KMS-11 (cell line): ENCODE data around the gene PTGIR.

Experiments used
- H2AFZ ChIP-seq: fragments of 200-600 bp; sonication (generic); 2 replicates; pipeline ENCODE4 v1.6.1; 2016; ENCODE audit warnings: antibody characterized with exemption, mixed run types, low read depth
- H3K27ac ChIP-seq: fragments of 200-600 bp; sonication (generic); 2 replicates; pipeline ENCODE4 v1.6.1; 2016; ENCODE audit warnings: mild to moderate bottlenecking, mixed run types
- H3K27me3 ChIP-seq: fragments of 200-600 bp; sonication (generic); 2 replicates; pipeline ENCODE4 v1.6.1; 2017; ENCODE audit warnings: mild to moderate bottlenecking, low read depth, mixed run types, moderate library complexity; ENCODE audit not compliant: insufficient read depth
- H3K36me3 ChIP-seq: fragments of 200-600 bp; sonication (generic); 2 replicates; pipeline ENCODE4 v1.6.1; 2017; ENCODE audit warnings: mild to moderate bottlenecking, mixed run types; ENCODE audit not compliant: insufficient read depth
- H3K4me1 ChIP-seq: fragments of 200-600 bp; sonication (generic); 2 replicates; pipeline ENCODE4 v1.6.1; 2016; ENCODE audit warnings: mild to moderate bottlenecking, low read depth, mixed run types; ENCODE audit not compliant: poor library complexity, severe bottlenecking
- H3K4me2 ChIP-seq: fragments of 200-600 bp; sonication (generic); 2 replicates; pipeline ENCODE4 v1.7.0; 2016; ENCODE audit warnings: mild to moderate bottlenecking, mixed run types
- H3K4me3 ChIP-seq: fragments of 200-600 bp; sonication (generic); IDR thresholded peaks from 2 replicates; pipeline ENCODE4 v1.6.1; 2017; ENCODE audit warnings: low read depth, low read length, mixed read lengths; ENCODE audit not compliant: insufficient read depth
- H3K79me2 ChIP-seq: fragments of 200-600 bp; sonication (generic); 2 replicates; pipeline ENCODE4 v1.6.1; 2016; ENCODE audit warnings: low read depth, mixed run types; ENCODE audit not compliant: insufficient read depth
- H3K9ac ChIP-seq: fragments of 200-600 bp; sonication (generic); 2 replicates; pipeline ENCODE4 v1.6.1; 2016; ENCODE audit warnings: mild to moderate bottlenecking, mixed run types
- H4K20me1 ChIP-seq: fragments of 200-600 bp; sonication (generic); 2 replicates; pipeline ENCODE4 v1.6.1; 2016; ENCODE audit warnings: mild to moderate bottlenecking, mixed run types; ENCODE audit not compliant: insufficient read depth
- CTCF ChIP-seq: fragments of 200-600 bp; sonication (generic); conservative IDR thresholded peaks from 2 replicates; pipeline ENCODE4 v1.6.1; 2017; ENCODE audit warnings: low read depth, mild to moderate bottlenecking, antibody characterized with exemption, low read length, moderate library complexity, mixed read lengths

The PTGIR gene

GRCh38 chr19:46599716-46600373 lies 25.0 kb downstream of the PTGIR start:
- Histone ChIP-seq H3K9ac (peak overlapping the region; percentile 99; the same call in 1 of the 2 replicates), H3K4me1 (peaks cover 21% of the 10 kb centered on the region), H3K27ac (0 out of 2 replicates have a peak overlapping the region, but pooled peaks have one; percentile 98), H4K20me1 (peaks cover 4% of the 10 kb centered on the region; the same call in 1 of the 2 replicates), H3K79me2 (peaks cover 32% of the 10 kb centered on the region; the same call in 1 of the 2 replicates), H3K36me3 (no peaks in the 10 kb centered on the region), H2AFZ (peak overlapping the region; percentile 86), H3K27me3 (no peaks in the 10 kb centered on the region), H3K4me2 (peak overlapping the region; percentile 30), H3K4me3 (no peak overlapping the region)
- TF ChIP-seq CTCF: no peak

GRCh38 chr19:46598372-46598917 lies 26.4 kb downstream of the PTGIR start:
- H3K79me2 ChIP-seq: peaks cover 19% of the 10 kb centered on the region; the same call in 1 of the 2 replicates
- no peak overlapping the region for H2AFZ ChIP-seq
- TF ChIP-seq CTCF: no peak
- no peak overlapping the region for H3K27ac ChIP-seq
- H3K27me3 ChIP-seq: no peaks in the 10 kb centered on the region
- H3K4me1 ChIP-seq: peaks cover 12% of the 10 kb centered on the region
- H3K36me3 ChIP-seq: no peaks in the 10 kb centered on the region
- no peak overlapping the region for H3K4me2 ChIP-seq
- no peak overlapping the region for H3K9ac ChIP-seq
- 0 out of 2 replicates have a peak, but pooled peaks cover 2% of the 10 kb centered on the region for H4K20me1 ChIP-seq
- no peak overlapping the region for H3K4me3 ChIP-seq

- H4K20me1 ChIP-seq: no peaks in the 10 kb centered on the region
- no peaks in the 10 kb centered on the region for H3K36me3 ChIP-seq
- H3K27ac ChIP-seq: no peak overlapping the region
- H3K79me2 ChIP-seq: no peaks in the 10 kb centered on the region
- TF ChIP-seq CTCF: no peak
- H2AFZ ChIP-seq: no peak overlapping the region
- H3K4me3 ChIP-seq: no peak overlapping the region
- no peaks in the 10 kb centered on the region for H3K27me3 ChIP-seq
- no peaks in the 10 kb centered on the region for H3K4me1 ChIP-seq
- no peak overlapping the region for H3K4me2 ChIP-seq
- H3K9ac ChIP-seq: no peak overlapping the region
These were observed 28.9 kb downstream of the PTGIR start for GRCh38 chr19:46596008-46596407.

GRCh38 chr19:46591870-46592269 lies 33.0 kb downstream of the PTGIR start:
- H3K27me3 ChIP-seq: no peaks in the 10 kb centered on the region
- H3K27ac ChIP-seq: no peak overlapping the region
- no peak for TF ChIP-seq CTCF
- no peak overlapping the region for H3K4me3 ChIP-seq
- no peaks in the 10 kb centered on the region for H3K79me2 ChIP-seq
- H2AFZ ChIP-seq: no peak overlapping the region
- no peaks in the 10 kb centered on the region for H4K20me1 ChIP-seq
- H3K9ac ChIP-seq: no peak overlapping the region
- H3K4me2 ChIP-seq: no peak overlapping the region
- no peaks in the 10 kb centered on the region for H3K36me3 ChIP-seq
- H3K4me1 ChIP-seq: no peaks in the 10 kb centered on the region
